GM19023 (cell line): ENCODE measurements around the gene ACOXL.
"Not testable (repeated sequence)": the region's sequence is repeated elsewhere in the genome, so short reads cannot be mapped to it uniquely, and the experiment has no call there.

Source experiments
- ATAC-seq: cut with Tn5 transposase; IDR thresholded peaks from one replicate; pipeline ENCODE4 v1.9.1; 2021; ENCODE audit warnings: mild to moderate bottlenecking, moderate library complexity; ENCODE audit not compliant: unreplicated experiment

The ACOXL gene

DNA sequence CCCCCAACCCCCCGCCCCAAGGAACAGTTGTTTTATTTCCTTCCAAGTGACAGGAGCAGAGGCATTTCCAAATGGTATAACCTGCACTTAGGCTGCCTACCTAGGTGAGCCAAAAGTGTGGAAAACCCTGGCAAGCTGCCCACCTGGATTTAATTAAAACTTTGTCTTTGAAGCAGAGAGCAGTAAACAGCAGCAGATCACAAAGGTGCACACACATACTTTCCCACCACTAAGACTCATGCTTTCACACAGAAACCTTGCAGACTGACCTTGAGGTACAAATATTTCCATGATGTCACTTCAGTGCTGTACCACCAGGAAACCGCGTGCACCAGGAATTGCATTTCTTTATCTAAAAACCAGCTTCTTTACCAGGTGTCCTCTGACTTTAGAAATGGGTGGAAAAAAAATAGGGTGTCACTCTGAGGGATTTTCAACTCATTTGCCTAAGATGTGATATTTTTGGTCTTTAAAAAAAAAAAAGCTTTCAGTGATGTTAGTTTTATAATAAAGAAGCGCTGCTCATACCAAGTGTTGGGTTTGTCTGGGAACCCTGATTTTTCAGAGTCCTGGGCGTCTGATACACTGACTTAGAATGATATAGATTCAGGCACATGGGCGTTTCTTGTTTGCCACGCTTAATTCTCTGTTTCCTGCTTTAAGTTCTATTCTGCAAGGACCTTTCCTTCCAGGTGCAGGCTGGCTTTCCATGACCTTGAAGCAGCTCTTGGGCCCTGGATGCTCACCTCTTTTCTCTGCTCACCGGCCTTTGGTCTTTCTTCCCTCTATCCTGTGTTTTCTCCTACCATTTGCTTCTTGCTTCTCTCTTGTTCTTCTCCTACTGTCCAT, 317.6 kb downstream of the ACOXL start:
- peak; percentile 71 for ATAC-seq

DNA sequence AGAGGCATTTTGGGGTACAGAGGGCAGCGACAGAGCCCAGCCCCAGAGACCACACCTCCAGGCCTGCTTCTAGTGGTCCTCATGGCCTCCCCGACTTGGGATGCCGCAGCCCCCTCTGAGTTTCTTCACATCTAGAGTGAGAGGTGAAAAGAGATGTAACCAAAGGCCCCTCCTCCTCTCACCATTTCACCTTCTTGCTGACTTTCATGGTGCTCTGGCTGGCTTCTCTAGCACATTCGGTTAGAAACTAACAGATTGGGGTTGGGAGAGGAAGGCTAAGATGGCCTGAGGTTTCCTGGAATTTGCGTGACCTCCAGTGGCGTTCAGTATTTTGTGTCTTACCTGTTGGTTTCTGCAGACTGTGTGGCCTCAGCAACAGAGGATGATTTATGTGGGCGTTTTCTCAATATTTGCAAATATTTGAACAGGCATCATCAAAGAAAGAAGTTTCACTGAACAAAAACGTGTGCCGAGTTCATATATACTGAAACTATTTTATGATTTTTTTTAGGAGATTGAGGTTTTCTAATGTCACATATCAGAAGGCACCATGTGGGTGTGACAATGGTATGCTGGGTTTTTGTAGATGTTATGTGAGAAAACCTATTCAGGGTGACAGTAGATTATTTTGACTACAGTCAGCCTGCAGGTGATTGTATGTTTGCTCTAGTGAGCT, 318.5 kb downstream of the ACOXL start:
- no peak for ATAC-seq

DNA sequence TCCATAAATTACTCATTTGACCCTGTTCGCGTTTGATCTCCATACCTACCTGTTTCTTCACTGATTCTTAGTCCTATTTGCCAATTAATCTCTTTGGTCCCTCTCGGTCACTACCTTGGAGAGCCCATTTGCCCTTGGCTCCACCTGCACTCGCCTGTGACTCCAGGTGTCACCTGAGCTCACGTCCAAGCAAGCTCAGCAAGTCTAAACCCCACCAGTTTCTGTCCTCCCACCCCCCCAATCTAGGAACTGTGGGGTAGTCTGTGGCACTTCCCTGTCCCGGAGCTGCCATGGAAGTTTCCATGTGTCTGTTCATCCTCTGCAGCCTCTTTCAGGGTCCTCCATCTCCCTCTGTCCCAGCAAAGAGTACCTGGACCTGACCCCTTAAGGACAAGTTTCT, 320.2 kb downstream of the ACOXL start:
- no peak for ATAC-seq

DNA sequence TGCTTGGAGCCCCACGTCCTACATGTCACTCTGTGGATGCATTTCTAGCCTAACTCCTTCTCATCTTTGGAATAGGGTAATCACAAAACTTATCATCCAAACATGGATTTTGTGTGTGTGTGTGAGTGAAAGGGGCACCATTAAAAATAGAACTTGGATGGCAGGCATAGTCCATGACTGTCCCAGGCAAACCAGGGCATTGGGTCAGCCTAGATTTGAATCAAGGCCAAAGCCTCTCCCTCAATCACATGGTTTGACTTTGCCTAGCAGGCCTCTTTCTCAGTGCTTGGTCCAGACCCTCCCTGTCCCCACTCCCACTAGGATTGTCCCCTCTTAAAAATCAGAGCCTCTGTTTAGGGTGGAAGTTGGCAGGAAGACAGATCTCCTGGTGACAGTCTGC, 320.9 kb downstream of the ACOXL start:
- ATAC-seq = no peak

DNA sequence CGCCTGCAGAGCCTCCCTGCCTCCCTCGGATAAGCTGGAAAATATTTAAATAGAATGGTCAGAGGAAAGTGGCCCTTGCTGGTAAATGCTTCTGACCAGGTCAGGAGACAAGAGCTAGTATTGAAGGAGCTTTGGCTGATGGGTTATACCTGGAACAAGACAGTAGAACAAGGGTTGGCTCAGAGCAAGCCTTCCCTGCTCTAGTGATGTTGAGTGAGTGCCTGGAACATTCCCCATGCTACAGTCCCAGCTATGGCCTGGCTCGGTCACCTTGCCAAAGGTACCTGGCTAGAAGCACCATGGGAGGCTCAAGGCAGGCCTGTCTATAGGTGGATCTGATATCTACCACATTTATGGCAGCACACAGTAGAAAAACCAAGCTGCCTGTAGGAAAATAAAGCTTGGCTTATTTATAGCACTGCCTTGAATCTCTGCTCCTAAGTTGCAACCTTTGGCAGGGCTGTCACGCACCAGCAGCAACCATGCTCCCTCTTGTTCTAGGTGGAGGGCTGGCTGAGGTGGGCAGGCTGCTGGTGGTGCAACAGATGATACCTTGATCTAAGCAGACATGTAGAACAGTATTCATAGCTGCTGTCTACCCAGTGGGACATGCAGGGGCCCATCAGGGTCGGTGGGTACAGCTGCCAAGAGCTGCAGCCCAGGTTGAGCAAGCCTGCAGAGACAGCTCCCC, 321.6 kb downstream of the ACOXL start:
- no peak for ATAC-seq

DNA sequence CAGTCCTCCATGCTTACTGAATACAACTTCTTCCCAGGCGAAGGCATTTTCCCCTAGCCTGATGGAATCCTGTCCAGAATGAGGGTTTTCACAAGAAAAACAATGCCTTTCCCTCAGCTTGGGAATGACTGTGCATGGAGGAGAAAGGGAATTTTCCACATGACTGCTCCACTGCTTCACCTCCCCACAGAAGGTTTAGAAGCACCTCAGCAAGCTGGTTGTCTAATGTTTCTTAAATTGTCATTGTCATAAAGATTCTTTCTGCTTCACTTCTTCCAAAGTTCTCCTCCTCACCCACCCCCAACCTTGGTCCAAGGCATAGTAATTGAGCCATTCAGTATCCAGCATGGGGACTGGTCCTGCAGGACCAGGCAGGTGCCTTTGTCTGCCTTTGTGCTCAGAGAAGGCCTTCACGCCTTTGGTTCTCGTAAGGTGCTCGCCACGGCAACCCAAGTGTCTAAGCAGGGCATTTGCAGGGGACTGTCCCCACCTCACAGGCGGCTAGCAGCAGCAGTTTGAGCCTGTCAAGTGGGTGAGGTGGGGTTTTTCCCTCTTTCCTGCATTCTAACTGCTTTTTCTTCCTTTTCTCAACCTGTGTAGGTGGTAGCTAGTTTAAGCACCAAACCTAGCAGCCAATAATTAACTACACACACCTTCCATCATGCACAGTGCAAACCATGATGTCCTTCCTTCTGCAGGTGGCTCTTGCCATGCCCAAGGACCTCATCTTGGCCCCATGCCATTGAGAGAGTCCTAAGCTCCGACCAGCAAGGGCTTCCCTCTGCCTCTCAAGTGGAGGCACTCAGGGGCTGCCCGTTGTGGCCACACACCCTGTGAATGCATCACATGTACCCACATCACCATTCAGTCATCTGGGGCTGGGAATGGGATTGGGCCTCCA, 322.7 kb downstream of the ACOXL start:
- peak; percentile 83 for ATAC-seq

DNA sequence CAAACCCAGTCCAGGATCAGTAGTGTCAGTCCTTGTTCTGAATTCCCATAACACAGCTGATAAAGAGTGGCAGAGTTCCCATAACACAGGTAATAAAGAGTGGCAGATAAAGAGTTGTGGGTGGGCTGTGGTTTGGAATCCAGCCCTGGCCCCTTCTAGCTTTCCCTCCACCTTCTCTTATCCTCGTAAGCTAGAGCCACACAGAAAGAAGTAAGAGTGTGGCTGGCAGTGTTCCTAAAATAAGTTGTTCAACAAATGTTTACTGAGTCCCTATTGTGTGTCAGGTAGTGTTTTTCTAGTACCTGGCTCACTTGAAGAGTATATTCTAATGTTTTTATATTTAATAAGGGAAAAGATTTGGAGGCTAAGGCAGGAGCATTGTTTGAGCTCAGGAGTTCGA, 323.4 kb downstream of the ACOXL start:
- no peak for ATAC-seq

DNA sequence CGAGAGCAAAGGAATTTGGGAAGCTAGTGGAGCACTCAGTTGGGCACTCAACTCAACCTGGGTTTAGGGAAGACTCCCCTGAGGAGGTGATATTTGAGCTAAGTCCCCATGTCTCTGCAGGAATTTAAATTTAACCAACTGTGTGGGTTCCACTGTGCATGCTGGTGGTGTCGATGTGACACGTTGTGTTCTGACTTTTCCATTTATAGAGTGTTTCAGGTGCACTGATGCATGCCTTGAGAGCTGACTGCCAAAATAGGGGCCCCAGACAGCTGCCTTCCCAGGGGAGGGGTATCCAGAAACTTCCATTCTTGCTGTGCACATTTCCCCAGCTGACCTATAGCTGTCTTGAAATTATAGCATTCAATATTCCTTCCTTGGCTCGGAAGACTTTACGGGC, 324.7 kb downstream of the ACOXL start:
- ATAC-seq = no peak

DNA sequence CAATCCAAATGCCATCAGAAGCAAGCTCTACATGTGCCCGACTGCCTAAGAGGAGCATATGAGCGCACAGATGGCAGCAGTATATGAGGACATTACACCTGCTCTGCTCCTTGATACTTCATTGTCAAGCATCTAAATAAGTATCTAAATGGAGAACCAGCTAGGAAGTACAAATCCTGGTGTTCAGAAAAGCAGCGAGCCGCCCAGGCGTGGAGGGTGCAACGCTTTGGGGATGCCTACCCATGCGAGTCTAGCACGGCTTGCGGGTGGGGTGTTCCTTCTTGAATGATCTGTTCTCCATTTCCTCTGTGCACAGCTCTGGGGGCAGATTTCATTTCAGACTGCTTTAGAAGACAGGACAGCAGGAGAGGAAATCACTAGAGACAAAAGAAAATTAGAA, 325.3 kb downstream of the ACOXL start:
- no peak for ATAC-seq

DNA sequence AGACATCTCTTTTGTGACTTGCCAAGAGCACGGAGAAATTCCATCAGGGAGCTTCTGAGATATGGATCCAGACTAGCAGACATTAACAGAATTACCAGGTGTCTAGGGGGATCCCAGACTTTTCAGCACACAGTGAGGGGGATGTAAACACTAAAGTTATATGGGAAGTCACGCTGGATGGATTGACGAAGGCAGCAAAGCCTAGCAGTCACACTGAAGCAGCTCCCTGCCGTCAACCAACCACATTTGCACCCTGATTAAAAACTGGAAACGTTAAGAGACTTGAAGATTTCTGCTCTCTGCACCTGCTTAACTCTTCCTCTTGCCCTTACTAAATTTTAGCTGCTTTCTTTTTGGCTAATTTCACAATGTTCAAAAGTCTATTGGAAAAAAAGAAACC, 325.9 kb downstream of the ACOXL start:
- ATAC-seq = no peak

DNA sequence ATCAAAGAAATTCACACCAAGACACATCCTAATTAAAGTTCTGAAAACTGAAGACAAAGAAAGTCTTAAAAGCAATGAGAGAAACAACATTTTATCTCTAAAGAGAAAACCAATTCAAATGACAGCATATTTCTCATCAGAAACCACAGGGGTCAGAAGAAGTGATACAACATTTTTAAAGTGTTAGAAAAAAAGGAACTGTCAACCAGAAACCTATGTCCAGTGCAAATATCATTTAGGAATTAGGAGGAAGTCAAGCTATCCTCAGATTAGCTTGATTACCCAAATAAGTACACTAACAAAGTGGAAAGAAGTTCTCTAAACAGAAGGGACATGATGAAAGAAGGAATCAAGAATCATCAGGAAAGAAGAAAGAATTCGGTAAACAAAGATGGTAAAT, 328.8 kb downstream of the ACOXL start:
- no peak for ATAC-seq

DNA sequence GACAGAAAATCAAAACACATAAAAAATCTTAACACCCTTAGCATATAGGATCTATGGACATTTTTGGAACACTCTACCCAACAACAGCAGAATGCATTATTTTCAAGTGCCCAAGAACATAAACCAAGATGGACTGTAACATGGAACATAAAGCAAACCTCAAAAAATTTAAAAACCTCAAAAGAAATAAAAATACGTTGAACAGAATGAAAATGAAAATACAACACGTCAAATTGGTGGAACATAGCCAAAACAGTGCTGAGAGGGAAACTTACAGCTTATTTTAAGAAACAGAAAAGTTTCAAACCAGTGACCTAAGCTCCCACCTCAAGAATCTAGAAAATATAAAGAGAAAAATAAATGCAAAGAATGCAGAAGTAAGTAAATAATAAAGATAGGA, 330.0 kb downstream of the ACOXL start:
- no peak for ATAC-seq

DNA sequence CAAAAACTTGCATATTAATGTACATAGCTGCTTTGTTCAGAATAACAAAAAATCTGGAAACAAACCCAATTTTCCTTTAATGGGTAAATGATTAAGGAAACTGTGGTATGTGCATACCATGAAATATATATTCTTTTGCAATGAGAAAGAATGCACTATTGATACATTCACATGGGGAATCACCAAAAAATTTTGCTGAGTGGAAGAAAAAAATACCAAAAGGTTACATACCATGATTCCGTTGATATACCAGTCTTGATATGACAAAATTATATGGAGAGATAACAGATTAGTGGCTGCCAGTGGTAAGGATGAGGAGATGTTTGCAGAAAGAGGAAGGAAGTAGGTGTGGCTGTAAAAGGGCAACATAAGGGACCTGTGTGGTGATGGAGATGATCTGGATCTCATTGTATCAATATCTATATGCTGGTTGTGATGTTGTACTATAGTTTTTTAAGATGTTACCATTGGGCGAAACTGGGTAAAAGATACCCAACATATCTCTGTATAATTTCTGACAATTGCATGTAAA, 333.8 kb downstream of the ACOXL start:
- no peak for ATAC-seq

DNA sequence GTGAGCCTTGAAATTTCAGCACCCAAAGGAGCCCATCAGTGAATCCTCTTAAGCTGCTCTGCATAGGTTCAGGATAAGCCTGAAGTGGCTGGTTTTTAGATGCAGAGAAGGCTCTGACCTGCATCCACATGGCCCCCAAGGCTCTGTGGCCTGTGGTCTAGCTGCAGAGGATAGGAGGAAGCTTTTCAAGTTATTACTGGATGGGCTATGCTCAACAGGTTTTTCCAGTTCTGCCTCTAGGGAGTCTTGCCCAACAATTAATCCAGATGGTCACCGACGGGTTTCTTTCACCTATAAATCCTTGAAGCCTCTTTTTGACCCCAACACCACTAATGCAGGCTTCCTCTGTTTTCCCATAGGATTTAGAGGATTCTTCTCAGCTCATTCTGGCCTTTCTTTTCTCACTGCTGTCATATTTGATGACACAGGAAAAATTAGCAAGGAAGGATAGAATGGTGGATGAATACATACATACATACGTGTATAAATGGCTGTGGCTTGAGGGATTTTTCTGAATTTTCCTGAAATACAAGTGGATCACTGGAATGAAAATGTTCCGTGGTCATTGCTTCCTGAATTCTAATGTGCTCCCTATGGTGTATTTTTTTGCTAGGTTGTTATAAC, 336.2 kb downstream of the ACOXL start:
- no peak for ATAC-seq

DNA sequence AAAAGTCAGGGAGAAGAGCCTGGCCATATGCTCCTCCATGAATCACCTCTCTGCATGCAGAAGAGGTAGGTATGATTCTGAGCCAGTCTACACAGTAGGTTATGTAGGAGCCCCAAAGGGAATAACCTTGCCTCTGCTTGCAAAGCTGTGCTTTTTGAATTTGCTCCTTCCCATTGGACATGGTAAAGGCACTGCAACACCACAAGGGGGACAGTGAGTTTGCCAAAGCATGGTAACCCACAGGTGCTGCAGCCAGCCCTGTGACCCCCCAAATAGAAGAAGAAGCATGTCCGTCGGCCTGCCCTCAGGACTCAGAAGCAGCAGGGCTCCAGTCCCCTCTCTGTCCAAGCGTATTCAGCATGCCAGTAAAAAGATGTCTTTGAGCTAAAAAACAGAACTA, 337.3 kb downstream of the ACOXL start:
- no peak for ATAC-seq

DNA sequence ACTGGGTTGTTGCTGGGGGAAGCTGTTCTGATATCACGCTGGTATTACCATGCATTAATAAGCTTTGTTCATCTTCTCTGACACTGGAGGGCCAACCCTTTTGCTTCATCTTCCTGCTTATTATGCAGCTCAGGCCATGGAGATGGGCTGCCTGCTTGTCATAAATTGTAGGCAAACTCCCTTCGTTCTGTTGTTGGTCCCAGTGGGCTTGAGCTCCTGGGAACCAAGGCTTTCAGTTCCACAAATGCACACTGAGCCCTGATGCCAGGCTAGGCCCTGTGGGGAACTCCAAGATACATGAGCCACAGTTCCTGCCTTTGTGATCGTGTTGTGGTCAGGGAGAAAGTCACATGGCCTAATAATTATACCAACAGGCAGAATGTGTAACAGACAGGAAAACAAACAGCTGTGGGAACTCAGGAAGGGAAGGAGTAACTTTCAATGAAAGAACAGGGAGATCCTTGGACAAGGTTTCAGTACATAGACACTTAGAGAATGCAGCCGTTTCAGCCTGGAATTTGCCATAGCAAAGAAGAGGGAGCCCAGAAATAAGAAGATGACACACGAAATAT, 339.3 kb downstream of the ACOXL start:
- no peak for ATAC-seq

DNA sequence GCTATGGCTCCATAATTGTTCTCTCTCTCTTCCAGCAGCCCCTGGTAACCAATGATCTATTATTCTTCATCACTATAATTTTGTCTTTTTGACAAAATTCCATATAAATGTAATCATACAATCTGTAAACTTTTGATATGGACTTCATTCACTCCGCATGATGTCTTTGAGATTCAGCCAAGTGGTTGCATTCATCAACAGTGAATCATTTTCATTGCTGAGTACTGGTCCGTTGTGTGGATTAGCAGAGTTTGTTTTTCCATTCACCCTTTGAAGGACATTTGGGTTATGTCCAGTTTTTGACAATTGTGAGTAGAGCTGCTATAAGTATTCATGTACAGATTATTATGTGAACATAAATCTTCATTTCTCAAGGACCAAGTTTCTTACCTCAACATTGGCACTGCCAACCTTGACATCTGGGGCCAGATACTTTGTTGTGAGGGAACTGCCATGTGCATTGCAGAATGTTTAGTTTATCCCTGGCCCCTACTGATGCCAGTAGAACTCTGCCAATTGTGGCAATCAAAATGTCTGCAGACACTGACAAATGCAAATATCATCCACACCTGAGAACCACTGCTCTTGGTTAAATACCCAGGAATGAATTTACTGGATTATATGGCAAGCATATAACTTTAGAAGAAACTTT, 340.0 kb downstream of the ACOXL start:
- ATAC-seq = no peak

DNA sequence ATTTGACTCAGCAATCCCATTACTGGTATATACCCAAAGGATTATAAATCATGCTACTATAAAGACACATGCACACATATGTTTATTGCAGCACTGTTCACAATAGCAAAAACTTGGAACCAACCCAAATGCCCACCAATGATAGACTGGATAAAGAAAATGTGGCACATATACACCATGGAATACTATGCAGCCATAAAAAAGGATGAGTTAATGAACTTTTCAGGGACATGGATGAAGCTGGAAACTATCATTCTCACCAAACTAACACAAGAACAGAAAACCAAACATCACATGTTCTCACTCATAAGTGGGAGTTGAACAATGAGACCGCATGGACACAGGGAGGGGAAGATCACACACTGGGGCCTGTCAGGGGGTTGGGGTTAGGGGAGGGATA, 350.3 kb downstream of the ACOXL start:
- ATAC-seq = not testable (repeated sequence)

DNA sequence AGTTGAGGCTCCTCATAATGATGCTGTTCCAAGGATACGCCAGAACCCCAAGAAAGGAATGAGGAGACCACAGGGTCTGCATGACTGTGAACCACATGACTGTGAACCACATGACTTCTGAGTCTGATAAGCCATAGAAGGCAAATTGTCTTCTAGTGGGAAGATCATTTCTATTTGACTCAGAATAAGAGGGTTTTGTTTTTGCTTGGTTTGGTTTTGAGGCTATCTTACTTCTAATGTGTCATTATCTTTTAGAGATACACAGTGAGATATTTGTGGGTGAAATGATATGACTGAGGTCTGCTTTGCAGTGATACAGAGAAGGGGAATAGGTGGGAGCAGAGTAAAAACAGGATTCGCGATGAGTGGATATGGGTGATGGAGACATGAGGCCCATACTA, 359.4 kb downstream of the ACOXL start:
- no peak for ATAC-seq
